ENCODE data around the gene TXNRD2.

DNA sequence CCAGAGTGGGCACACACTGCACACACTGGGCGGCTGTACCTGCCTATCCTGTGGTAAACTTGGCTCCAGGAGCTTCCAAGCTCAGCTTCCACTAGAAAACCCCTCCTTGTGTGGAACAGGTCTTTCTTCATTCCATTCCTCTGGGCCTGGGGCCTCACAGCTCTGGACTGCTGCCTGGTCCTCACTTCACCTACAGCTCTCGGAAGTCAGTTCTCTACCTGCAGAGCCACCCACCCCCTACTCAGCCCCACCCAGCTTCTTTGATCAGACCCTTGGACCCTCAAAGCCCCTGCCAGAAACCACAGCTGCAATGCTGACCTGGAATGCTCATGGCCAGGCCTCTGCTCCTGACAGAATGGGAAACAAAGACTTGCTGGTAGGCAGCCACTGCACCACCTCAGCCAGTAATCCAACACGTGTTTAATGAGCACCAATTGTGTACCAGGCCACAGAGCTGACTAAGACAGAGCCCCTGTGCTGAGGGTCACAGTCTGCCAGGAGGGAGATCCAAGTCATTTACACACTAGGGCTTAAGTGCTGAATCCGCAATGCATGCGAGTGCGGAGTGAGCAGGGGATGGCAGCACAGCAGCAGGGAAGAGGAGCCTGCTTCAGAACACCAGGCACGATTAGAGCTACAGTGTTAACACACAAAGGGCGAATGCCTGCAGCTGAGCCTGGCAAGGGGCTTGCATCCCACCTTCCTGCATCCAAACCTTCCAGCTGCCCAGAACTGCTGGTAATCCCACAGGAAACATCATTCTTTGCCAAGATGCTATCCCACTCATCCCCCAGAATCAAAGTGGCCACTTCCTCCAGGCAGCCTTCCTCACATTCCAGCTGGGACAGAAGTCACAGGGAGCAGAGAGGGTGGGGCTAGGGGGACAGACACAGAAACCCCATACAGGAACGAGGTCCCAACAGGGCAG lies 91.5 kb downstream of the TXNRD2 start:
- TF ChIP-seq, protein P1, sequence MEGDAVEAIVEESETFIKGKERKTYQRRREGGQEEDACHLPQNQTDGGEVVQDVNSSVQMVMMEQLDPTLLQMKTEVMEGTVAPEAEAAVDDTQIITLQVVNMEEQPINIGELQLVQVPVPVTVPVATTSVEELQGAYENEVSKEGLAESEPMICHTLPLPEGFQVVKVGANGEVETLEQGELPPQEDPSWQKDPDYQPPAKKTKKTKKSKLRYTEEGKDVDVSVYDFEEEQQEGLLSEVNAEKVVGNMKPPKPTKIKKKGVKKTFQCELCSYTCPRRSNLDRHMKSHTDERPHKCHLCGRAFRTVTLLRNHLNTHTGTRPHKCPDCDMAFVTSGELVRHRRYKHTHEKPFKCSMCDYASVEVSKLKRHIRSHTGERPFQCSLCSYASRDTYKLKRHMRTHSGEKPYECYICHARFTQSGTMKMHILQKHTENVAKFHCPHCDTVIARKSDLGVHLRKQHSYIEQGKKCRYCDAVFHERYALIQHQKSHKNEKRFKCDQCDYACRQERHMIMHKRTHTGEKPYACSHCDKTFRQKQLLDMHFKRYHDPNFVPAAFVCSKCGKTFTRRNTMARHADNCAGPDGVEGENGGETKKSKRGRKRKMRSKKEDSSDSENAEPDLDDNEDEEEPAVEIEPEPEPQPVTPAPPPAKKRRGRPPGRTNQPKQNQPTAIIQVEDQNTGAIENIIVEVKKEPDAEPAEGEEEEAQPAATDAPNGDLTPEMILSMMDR (IDR thresholded peaks at IDR 0.05) = no peak
- TF ChIP-seq SIN3A (IDR thresholded peaks at IDR 0.05; ENCODE audit: borderline replicate concordance, insufficient read depth, low read depth, low read length) (no peak), POLR2AphosphoS5 (IDR thresholded peaks at IDR 0.05; ENCODE audit: low read depth, low read length) (0 out of 2 replicates have a peak, but pooled peaks have one; percentile 21)
- TF ChIP-seq, protein P2, sequence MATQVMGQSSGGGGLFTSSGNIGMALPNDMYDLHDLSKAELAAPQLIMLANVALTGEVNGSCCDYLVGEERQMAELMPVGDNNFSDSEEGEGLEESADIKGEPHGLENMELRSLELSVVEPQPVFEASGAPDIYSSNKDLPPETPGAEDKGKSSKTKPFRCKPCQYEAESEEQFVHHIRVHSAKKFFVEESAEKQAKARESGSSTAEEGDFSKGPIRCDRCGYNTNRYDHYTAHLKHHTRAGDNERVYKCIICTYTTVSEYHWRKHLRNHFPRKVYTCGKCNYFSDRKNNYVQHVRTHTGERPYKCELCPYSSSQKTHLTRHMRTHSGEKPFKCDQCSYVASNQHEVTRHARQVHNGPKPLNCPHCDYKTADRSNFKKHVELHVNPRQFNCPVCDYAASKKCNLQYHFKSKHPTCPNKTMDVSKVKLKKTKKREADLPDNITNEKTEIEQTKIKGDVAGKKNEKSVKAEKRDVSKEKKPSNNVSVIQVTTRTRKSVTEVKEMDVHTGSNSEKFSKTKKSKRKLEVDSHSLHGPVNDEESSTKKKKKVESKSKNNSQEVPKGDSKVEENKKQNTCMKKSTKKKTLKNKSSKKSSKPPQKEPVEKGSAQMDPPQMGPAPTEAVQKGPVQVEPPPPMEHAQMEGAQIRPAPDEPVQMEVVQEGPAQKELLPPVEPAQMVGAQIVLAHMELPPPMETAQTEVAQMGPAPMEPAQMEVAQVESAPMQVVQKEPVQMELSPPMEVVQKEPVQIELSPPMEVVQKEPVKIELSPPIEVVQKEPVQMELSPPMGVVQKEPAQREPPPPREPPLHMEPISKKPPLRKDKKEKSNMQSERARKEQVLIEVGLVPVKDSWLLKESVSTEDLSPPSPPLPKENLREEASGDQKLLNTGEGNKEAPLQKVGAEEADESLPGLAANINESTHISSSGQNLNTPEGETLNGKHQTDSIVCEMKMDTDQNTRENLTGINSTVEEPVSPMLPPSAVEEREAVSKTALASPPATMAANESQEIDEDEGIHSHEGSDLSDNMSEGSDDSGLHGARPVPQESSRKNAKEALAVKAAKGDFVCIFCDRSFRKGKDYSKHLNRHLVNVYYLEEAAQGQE (IDR thresholded peaks at IDR 0.05; ENCODE audit: insufficient read depth in 1 of 2, low read depth in 2 of 2, low read length in 1 of 2) = no peak

Data from Panc1 (cell line).